DND-41 (cell line): ENCODE results near the gene PCARE.

Experiments used
- EZH2 ChIP-seq: IDR thresholded peaks from 3 replicates; pipeline ENCODE4 v1.6.1; 2012; ENCODE audit warnings: borderline replicate concordance, low read depth, mild to moderate bottlenecking, moderate library complexity, low read length, inconsistent platforms; ENCODE audit not compliant: severe bottlenecking
- TF ChIP-seq, protein P1 (sequence below): IDR thresholded peaks from 2 replicates; pipeline ENCODE4 v1.5.1; 2012; ENCODE audit warnings: borderline replicate concordance, low read length, moderate library complexity, mild to moderate bottlenecking; ENCODE audit not compliant: poor library complexity, severe bottlenecking; ENCODE audit errors: extremely low read depth

GRCh38 chr2:29050591-29050990 lies 23.7 kb downstream of the PCARE start:
- TF ChIP-seq, protein P1, sequence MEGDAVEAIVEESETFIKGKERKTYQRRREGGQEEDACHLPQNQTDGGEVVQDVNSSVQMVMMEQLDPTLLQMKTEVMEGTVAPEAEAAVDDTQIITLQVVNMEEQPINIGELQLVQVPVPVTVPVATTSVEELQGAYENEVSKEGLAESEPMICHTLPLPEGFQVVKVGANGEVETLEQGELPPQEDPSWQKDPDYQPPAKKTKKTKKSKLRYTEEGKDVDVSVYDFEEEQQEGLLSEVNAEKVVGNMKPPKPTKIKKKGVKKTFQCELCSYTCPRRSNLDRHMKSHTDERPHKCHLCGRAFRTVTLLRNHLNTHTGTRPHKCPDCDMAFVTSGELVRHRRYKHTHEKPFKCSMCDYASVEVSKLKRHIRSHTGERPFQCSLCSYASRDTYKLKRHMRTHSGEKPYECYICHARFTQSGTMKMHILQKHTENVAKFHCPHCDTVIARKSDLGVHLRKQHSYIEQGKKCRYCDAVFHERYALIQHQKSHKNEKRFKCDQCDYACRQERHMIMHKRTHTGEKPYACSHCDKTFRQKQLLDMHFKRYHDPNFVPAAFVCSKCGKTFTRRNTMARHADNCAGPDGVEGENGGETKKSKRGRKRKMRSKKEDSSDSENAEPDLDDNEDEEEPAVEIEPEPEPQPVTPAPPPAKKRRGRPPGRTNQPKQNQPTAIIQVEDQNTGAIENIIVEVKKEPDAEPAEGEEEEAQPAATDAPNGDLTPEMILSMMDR, result no peak
- no peak for TF ChIP-seq EZH2
